ENCODE results near the gene LCN15.
"Not testable (repeated sequence)": the region's sequence is repeated elsewhere in the genome, so short reads cannot be mapped to it uniquely, and the experiment has no call there.

The LCN15 gene

DNA sequence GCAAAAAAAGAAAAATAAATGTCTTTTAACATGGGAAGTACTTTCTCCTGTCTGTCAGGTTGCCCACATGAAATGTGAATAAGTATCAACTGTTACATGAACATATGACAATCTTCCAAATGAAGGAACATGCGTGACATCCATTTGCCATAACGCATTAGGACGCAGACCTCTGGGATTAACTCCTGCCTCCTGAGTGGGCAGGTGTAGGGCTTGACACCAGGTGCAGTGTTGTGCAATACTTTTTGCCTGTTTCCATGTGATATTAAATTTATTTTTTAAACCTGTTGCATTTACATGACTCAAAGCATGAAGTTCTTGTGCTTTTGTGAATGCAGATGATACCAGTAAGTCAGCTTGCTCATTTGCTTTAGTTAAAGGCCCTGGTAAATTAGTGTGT lies 18.1 kb upstream of the LCN15 start:
- no peak overlapping the region for H3K4me3 ChIP-seq
- no peak overlapping the region for H3K27ac ChIP-seq

DNA sequence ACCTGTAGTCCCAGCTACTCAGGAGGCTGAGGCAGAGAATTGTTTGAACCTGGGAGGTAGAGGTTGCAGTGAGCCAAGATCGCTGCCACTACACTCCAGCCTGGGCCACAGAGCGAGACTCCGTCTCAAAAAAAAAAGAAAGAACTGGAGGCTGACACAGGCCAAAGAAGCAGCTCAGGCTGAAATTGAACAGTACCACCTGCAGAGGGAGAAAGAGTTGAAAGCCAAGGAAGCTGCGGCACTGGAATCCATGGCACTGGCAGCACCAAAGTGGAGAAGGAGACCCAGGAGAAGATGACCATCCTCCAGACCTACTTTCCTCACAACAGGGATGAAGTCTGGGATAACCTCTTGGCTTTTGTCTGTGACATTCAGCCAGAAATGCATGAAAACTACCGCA lies 15.5 kb upstream of the LCN15 start:
- no peak overlapping the region for H3K4me3 ChIP-seq

DNA sequence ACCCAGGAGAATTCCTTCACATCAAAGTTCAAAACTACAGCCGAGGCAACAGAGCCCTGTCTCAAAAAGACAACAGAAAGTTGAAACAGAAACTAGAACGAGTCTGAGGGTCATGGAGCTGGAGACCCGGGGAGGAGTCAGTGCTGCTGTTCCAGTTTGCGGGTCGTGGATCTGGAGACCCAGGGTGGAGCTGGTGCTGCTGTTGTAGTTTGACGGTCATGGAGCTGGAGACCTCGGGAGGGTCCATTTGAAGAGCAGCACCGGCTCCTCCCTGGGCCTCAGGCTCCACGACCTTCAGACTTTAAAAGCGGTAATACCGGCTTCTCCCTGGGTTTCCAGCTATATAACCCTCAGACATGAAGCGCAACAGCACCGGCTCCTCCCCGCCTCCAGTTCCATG lies 13.0 kb upstream of the LCN15 start:
- Histone ChIP-seq H3K27ac (no peak overlapping the region), H3K4me3 (no peak overlapping the region)

More for the DNA sequence above, 15.5 kb upstream of the LCN15 start:
- H3K27ac ChIP-seq = no peak overlapping the region

DNA sequence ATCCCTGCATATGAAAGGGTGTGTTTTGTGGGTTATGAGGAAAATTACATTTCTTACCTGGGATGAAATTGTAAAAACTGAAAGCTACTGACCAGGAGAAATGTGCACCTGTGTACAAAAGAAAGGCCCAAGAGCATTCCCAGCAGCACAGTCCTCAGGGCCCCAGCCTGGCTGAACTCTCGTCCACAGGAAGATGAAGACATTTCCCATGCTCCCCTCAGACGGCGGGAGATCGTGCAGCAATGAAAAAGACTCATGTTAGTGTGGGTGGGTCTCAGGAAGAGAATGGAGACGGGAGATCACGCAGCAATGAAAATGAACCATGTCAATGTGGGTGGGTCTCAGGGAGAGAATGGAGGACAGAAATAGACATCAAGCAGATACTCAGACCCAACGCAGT lies 12.6 kb upstream of the LCN15 start:
- H3K4me3 ChIP-seq = no peak overlapping the region

DNA sequence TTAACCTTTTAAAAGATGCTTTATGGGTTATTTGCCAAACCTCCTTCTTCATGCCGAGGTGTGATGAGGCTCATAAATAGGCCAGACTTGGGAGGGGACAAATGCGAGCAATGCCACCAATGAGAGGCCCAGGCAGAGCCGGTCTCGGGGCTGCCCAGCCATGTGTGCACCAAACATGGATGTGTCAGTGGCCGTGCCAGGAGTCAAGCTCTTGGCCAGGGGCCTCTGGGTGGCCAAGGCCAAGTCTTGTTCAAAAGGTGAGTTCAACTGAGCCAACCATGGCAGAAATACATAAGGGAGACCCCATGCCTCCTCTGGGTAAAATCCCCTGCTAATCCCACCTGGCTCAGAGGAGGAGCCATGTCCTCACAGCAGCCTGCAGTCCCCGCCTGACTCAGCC lies 10.9 kb upstream of the LCN15 start:
- Histone ChIP-seq H3K27ac (no peak overlapping the region), H3K4me3 (no peak overlapping the region)

More for the DNA sequence above, 12.6 kb upstream of the LCN15 start:
- no peak overlapping the region for H3K27ac ChIP-seq

DNA sequence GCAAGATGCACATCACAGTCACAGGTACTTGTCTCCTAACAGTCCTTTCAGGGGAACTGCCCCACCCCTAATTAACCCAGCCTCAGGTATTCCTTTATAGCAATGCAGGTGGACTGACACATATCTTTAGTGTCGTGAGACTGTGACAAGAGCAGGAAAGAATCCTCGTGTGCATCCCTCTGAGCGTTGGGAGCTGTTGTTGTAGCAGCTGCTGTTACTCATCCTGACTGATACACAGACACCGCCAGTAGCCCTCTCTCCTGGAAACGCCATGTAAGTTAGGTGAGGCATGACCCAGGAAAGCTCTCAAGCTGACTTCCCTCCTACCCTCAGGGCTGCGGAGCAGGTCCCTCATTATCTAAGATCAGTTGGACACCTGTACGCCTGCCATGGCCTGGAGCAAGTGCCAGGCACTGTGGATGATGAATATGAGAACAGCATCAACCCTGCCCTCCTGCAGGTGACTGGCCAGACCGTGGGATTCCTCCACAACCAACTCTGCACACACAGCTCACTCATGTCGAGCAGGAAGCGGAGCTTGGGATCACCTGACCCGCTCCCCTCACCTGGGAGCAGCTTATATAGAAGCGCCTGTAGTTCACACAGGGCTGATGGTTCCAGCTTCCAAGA lies 10.2 kb upstream of the LCN15 start:
- Histone ChIP-seq H3K4me3 (no peak overlapping the region), H3K27ac (no peak overlapping the region)

DNA sequence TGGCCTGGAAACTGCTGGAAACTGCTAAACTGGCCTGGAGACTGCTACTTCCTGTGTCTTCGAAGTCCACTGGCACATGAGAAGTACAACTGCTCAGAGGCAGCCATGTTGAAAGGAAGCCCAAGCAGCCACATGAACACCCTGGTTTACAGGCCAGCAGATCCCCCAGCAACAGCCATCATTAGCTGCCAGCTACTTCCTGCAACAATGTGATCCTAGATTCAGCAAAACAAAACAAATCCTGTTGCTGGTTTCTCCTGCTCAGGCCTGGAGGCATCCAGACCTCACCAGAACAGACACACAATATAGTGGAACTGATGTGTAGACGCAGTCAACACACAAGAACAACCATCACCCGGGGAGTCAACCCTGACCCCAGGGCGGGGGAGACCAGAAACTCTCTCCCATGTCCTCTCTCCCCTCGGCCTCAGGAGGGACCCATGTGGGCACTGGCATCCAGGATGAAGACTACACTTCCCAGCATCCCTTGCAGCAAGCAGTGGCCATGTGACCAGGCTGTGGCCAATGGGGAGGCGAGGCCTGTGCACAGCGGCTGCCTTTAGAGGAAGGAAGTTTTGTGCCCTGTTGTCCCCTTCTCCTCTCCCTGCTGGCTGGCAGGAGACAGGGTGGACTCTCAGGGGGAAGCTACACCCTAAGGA lies 9.2 kb upstream of the LCN15 start:
- no peak overlapping the region for H3K27ac ChIP-seq
- H3K4me3 ChIP-seq = no peak overlapping the region

DNA sequence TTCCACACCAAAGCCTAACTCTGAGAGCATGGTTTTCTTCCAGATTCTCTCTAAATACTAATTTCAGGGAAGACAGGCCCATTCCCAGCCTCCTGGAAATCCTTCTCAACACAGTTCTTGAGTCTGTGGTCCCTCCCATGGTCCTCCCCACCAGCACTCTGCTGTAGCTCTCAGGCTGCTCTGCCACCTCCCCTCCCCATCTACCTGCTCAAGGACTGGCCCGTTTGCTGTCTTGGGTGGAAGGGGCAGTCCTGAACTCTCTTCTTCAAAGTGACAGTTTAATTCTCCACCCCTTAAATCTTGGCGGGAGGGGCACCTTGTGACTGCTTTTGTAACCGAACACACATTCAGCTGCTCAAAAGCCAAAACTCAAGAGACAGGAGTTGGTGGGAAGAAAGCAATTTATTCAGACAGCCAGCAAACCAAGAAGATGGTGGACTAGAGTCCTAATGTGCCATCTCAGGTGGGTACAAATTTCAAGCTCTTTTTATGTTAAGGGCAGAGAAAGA lies 7.6 kb upstream of the LCN15 start:
- no peak overlapping the region for H3K27ac ChIP-seq
- H3K4me3 ChIP-seq = no peak overlapping the region

DNA sequence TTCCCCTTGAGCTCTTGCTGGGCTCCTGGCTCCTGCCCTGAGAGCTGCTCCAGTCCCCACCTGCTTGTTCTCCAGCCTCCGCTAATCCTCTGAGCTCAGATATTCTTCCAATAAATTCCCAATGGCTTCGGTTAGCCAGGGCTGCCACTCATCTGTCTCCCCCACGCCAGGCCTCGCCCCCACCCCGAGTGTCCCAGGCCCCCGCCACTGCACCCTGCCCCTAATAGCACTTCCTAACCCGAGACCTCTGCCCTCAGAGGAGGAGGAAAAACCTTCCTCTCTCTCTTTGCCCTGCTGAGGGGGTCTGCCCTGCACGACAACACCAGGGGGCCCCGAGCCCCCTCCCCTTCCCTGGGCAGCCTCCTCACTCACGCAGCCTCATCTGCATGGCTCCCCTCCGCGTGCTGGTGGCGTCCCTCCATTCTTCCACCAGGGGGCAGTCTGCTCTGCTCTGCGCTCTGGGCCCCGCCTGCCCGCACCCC lies 5.4 kb upstream of the LCN15 start:
- Histone ChIP-seq H3K4me3 (no peak overlapping the region), H3K27ac (no peak overlapping the region)

DNA sequence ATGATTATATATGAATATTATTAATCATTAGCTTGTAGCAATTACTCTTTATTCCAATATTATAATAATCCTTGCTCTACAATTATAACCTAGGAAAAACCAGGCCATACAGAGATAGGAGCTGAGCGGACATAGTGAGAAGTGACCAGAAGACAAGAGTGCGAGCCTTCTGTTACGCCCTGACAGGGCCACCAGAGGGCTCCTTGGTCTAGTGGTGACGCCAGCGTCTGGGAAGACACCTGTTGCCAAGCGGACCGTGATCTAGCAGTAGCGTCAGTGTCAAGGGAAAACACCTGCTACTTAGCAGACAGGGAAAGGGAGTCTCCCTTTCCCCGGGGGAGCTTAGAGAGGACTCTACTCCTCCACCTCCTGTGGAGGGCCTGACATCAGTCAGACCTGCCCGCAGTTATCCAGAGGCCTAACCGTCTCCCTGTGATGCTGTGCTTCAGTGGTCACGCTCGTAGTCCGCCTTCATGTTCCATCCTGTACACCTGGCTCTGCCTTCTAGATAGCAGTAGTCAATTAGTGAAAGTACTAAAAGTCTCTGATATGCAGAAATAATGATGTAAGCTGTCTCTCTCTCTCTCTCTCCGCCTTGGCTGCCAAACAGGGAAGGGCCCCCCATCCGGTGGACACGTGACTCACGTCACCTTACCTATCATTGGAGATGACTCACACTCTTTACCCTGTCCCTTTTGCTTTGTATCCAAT lies 2.2 kb upstream of the LCN15 start:
- not testable (repeated sequence) for H3K27ac ChIP-seq, H3K4me3 ChIP-seq

DNA sequence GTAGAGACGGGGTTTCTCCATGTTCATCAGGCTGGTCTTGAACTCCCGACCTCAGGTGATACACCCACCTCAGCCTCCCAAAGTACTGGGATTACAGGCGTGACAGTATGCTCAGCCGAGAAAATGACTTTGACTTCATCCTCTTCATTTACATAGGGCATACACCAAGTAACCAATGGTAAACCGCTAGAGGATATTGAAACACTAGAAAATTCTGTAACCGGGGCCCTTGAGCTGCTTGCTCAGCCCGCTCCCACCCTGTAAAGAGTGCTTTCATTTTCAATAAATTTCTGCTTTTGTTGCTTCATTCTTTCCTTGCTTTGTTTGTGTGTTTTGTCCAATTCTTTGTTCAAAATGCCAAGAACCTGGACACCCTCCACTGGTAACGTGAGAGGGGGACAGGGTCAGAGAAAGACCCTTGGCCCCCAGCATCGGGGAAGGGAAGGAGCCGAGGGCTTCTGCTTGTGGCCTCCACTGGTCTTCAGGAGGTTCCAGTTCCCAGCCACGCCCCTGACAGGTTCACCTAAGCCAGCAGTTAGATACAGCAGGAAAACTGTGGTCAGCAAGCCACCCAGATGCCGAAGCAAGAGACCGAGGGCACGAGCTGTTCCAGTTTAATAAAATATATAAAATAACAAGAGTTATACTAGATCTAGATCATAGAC lies 1.6 kb upstream of the LCN15 start:
- H3K4me3 ChIP-seq, H3K27ac ChIP-seq: not testable (repeated sequence)

DNA sequence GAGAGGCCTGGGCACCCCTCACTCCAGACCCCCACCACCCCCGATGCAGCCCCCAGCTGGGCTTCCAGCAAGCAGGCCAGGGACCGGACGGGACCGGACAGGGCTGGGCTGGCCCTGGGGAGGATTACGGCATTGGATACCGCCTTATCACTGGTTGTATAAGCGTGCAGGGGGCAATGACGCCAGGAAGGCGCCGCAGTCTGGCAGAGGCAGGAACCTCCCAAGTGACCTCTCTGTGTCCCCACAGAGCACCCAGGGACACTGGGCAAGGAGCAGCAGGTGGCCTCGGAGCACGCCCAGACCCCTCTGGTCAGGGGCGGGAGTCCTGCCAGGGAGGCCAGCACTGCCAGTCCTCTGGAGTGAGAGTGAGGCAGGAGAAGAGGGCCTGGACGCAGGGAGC lies 723 bp upstream of the LCN15 start:
- no peak overlapping the region for H3K4me3 ChIP-seq
- no peak overlapping the region for H3K27ac ChIP-seq

DNA sequence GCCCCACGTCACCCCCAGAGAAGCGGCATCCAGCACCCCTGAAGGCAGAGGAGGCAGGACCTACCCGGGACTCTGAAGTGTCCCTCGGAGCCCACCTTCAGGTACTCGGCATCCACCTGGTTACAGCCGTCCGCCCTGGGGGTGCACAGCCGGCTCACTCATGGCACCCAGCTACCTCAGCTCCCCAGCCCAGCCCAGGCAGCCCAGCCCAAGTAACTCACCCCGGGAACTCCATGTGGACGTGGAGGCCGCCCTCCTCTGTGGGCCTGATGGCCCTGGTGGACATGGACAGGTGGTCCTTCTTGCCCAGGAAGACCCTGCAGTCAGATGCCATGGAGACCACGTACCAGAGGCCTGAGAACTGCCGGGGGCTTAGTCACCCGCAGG lies 676 bp downstream of the LCN15 start:
- no peak overlapping the region for H3K4me3 ChIP-seq
- no peak overlapping the region for H3K27ac ChIP-seq

DNA sequence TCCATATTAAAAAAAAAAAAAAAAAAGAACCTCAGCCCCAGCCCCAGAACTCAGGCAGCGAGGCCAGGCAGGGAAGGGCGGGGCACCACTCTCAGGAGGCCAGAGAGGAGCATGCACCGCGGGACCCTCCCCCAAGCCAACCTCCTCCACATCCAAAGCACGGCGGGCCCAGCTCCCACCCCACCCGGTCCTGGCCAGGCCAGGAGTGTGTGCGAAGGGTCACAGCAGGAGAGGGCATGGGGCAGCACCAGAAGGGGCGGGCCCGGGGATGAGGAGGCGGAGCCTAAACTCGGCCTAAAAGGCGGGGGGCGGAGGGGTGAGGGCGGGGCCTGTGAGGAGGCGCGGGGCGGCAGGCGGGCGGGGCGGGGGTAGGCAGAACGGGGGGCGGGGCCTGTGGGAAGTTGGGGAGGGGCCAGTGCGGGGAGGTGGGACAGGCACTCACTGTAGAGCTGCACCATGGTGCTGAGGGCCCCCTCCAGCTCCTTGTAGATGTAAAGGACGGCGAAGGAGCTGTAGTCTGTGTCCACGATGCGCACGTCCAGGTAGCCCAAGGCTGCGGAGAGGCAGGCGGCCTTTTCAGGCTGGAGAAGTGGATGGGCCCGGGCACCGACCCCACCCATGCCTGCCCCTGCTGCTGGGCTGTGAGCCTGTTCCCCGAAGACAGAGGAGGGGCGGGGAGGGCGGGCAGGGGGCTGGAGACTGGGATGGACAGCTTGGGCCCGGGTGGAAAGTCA lies 1.2 kb downstream of the LCN15 start:
- H3K27ac ChIP-seq = no peak overlapping the region
- no peak overlapping the region for H3K4me3 ChIP-seq

DNA sequence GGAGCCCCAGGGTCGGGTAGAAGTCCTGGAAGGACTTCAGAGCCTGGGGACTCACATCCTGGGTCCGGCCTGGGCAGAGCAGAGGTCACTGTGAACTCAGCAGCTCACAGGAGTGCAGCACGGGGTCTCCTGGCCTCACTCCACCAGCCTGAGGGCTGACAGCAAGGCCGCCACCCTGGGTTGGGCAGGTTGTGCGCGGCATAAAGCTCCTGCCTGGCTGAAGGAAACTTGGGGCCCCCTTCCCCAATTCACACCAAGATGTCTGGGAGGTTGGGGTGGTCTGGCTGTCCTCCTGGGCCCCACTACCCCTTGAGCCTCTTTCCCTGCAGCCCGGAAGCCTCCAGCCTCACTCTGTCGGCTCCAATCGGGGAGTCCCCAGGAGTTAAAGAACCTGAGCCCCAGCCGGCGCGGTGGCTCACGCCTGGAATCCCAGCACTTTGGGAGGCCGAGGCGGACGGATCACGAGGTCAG lies 2.1 kb downstream of the LCN15 start:
- Histone ChIP-seq H3K4me3 (no peak overlapping the region), H3K27ac (no peak overlapping the region)

DNA sequence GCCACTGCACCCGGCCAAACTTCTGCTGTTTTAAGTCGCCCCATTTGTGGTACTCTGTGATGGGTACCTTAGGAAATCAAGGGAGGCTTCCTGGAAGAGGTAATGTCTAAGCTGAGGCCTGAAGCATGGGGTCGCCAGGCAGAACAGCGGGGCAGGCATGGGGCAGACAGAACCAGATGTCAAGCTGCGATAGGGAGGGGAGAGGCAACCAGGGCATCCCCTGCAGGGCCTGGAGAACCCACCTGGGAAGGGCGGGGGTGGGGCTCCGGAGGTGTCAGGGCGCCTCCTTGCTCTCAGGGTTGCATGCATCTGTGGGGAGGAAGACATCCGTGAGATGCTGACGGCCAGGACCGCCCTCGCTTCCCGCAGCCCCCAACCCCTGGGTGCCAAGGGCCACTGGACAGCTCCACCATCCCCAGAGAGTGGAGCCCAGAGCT lies 2.8 kb downstream of the LCN15 start:
- Histone ChIP-seq H3K27ac (no peak overlapping the region), H3K4me3 (no peak overlapping the region)

DNA sequence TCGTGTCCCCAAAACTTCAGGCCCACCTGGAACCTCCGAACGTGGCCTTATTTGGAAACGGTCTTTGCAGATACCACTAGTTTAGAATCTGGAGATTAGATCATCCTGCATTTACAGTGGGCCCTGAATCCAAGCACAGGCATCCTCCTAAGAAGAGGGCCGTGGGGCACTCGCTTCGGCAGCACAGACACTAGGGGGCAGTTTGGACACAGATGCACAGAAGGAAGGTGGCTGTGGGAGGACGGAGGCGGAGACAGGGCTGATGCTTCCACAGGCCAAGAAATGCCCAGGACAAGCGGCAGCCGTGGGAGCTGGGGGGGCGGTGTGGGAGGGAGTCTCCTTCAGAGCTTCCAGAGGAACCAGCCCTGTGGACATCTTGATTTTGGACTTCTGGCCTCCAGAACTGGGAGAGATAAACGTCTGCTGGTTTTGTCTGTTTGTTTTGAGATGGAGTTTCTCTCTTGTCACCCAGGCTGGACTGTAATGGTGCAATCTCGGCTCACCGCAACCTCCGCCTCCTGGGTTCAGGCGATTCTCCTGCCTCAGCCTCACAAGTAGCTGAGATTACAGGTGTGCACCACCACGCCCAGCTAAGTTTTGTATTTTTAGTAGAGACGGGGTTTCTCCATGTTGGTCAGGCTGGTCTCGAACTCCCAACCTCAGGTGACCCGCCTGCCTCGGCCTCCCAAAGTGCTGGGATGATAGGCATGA lies 3.3 kb downstream of the LCN15 start:
- not testable (repeated sequence) for H3K27ac ChIP-seq, H3K4me3 ChIP-seq

DNA sequence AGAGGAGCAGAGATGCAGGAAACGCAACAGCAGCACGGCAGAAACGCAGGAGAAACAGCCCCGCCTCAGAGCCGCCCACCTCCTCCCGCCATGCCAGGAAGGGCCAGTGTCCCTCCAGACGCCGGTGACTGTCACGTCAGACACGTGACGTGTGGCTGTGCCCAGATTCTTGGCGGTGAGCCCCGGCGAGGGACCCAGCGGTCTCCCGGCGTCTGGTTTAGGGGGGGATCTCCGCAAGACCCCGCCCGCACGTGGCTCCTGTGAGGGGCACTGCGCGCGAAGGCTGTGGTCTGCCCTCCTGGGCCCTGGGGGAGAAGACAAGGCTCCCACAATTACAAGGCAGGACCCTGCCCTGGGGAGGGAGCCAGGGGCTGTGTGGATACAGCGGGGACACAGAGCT lies 3.9 kb downstream of the LCN15 start:
- no peak overlapping the region for H3K27ac ChIP-seq
- no peak overlapping the region for H3K4me3 ChIP-seq

Measured in skin epidermis (tissue), 12 donors.